ENCODE data around the gene ITPKB.

ITPKB gene

GRCh38 chr1:226637147-226637935 lies 101.7 kb downstream of the ITPKB start:
- Histone ChIP-seq H2BK15ac (ENCODE audit: low read length) (peak overlapping the region; percentile 70), H2BK5ac (ENCODE audit: low read length) (peak overlapping the region; percentile 11), H3K4me2 (ENCODE audit: insufficient read depth, low read length, poor library complexity, severe bottlenecking) (no peak overlapping the region), H3K23ac (ENCODE audit: low read depth, low read length, poor library complexity) (peak overlapping the region; percentile 5), H2AK5ac (ENCODE audit: low read depth, low read length) (no peak overlapping the region), H2BK12ac (ENCODE audit: low read length) (no peak overlapping the region), H3K9me3 (replicated peaks in 1 of 2; ENCODE audit: control insufficient read depth in 2 of 2, insufficient read depth in 1 of 2, low read depth in 1 of 2, low read length in 2 of 2) (no peaks in the 10 kb centered on the region), H2BK120ac (ENCODE audit: low read depth, low read length) (no peak overlapping the region), H3K18ac (ENCODE audit: low read length) (peak overlapping the region; percentile 53), H3K27me3 (ENCODE audit: control insufficient read depth in 3 of 3, insufficient read depth in 3 of 3, low read depth in 1 of 3, low read length in 3 of 3) (no peaks in the 10 kb centered on the region), H3K36me3 (replicated peaks in 1 of 2; ENCODE audit: control insufficient read depth in 2 of 2, insufficient read depth in 2 of 2, low read length in 2 of 2) (peaks cover 0 to 15% of the 10 kb centered on the region in 2 donors), H3K4me1 (ENCODE audit: control insufficient read depth in 2 of 2, insufficient read depth in 1 of 2, low read depth in 1 of 2, low read length in 2 of 2) (peaks cover 9 to 10% of the 10 kb centered on the region in 2 donors), H4K8ac (ENCODE audit: low read depth, low read length) (no peak overlapping the region), H3K4me3 (ENCODE audit: low read length in 2 of 2) (no peak overlapping the region), H3K79me1 (ENCODE audit: low read depth, low read length) (peaks cover 1% of the 10 kb centered on the region), H3K27ac (replicated peaks; ENCODE audit: low read length) (no peak overlapping the region), H3K14ac (ENCODE audit: low read length) (no peak overlapping the region), H3K9ac (ENCODE audit: low read depth, low read length, poor library complexity) (no peak overlapping the region), H4K91ac (ENCODE audit: low read depth, low read length, poor library complexity) (no peak overlapping the region), H2AFZ (ENCODE audit: low read length) (no peak overlapping the region), H3K4ac (ENCODE audit: low read length) (no peak overlapping the region)
- no CpG with 5 or more reads among the region's 29 CpGs for WGBS, 2 donors (ENCODE audit: extremely low coverage in 2 of 2, insufficient read length in 2 of 2, insufficient replicate concordance in 1 of 2)
- no peak for DNase-seq (ENCODE audit: low spot score)

DNA sequence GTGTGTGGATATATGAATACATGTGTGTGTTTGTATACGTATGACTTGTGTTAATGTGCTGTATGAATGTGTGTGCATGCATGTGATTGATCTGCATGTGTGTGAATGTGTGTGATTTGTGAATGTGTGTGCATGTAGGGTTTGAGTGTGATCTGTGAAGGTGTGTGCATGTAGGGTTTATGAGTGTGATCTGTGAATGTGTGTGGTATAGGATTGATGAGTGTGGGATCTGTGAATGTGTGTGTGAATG lies 102.3 kb downstream of the ITPKB start:
- no peak overlapping the region for H3K14ac ChIP-seq (ENCODE audit: low read length)
- H3K27me3 ChIP-seq (ENCODE audit: control insufficient read depth in 3 of 3, insufficient read depth in 3 of 3, low read depth in 1 of 3, low read length in 3 of 3): no peaks in the 10 kb centered on the region
- no peak overlapping the region for H3K18ac ChIP-seq (ENCODE audit: low read length)
- no peak overlapping the region for H3K4me2 ChIP-seq (ENCODE audit: insufficient read depth, low read length, poor library complexity, severe bottlenecking)
- no peak for DNase-seq (ENCODE audit: low spot score)
- H3K9ac ChIP-seq (ENCODE audit: low read depth, low read length, poor library complexity): no peak overlapping the region
- H3K9me3 ChIP-seq (replicated peaks in 1 of 2; ENCODE audit: control insufficient read depth in 2 of 2, insufficient read depth in 1 of 2, low read depth in 1 of 2, low read length in 2 of 2): no peaks in the 10 kb centered on the region
- no peak overlapping the region for H3K4ac ChIP-seq (ENCODE audit: low read length)
- H2BK12ac ChIP-seq (ENCODE audit: low read length): no peak overlapping the region
- H3K4me3 ChIP-seq (ENCODE audit: low read length in 2 of 2): no peak overlapping the region
- no peak overlapping the region for H3K27ac ChIP-seq (replicated peaks; ENCODE audit: low read length)
- WGBS, 2 donors (ENCODE audit: extremely low coverage in 2 of 2, insufficient read length in 2 of 2, insufficient replicate concordance in 1 of 2): no CpG with 5 or more reads among the region's 1 CpG
- no peak overlapping the region for H2BK5ac ChIP-seq (ENCODE audit: low read length)
- H3K4me1 ChIP-seq (ENCODE audit: control insufficient read depth in 2 of 2, insufficient read depth in 1 of 2, low read depth in 1 of 2, low read length in 2 of 2): peaks cover 9 to 11% of the 10 kb centered on the region in 2 donors
- H2AK5ac ChIP-seq (ENCODE audit: low read depth, low read length): no peak overlapping the region
- H4K8ac ChIP-seq (ENCODE audit: low read depth, low read length): no peak overlapping the region
- H3K79me1 ChIP-seq (ENCODE audit: low read depth, low read length): peaks cover 1% of the 10 kb centered on the region
- peaks cover 0 to 15% of the 10 kb centered on the region in 2 donors for H3K36me3 ChIP-seq (replicated peaks in 1 of 2; ENCODE audit: control insufficient read depth in 2 of 2, insufficient read depth in 2 of 2, low read length in 2 of 2)
- H4K91ac ChIP-seq (ENCODE audit: low read depth, low read length, poor library complexity): no peak overlapping the region
- H3K23ac ChIP-seq (ENCODE audit: low read depth, low read length, poor library complexity): no peak overlapping the region
- no peak overlapping the region for H2AFZ ChIP-seq (ENCODE audit: low read length)
- no peak overlapping the region for H2BK15ac ChIP-seq (ENCODE audit: low read length)
- H2BK120ac ChIP-seq (ENCODE audit: low read depth, low read length): no peak overlapping the region

- Histone ChIP-seq H2AK5ac (ENCODE audit: low read depth, low read length) (no peak overlapping the region), H3K4me3 (ENCODE audit: low read length in 2 of 2) (no peak overlapping the region), H3K36me3 (replicated peaks in 1 of 2; ENCODE audit: control insufficient read depth in 2 of 2, insufficient read depth in 2 of 2, low read length in 2 of 2) (peaks cover 0 to 13% of the 10 kb centered on the region in 2 donors), H3K9me3 (replicated peaks in 1 of 2; ENCODE audit: control insufficient read depth in 2 of 2, insufficient read depth in 1 of 2, low read depth in 1 of 2, low read length in 2 of 2) (no peaks in the 10 kb centered on the region), H3K23ac (ENCODE audit: low read depth, low read length, poor library complexity) (peak overlapping the region; percentile 23), H4K91ac (ENCODE audit: low read depth, low read length, poor library complexity) (no peak overlapping the region), H2BK15ac (ENCODE audit: low read length) (peak overlapping the region; percentile 41), H2BK120ac (ENCODE audit: low read depth, low read length) (no peak overlapping the region), H3K14ac (ENCODE audit: low read length) (no peak overlapping the region), H3K4me1 (ENCODE audit: control insufficient read depth in 2 of 2, insufficient read depth in 1 of 2, low read depth in 1 of 2, low read length in 2 of 2) (peaks cover 4 to 6% of the 10 kb centered on the region in 2 donors), H3K27me3 (ENCODE audit: control insufficient read depth in 3 of 3, insufficient read depth in 3 of 3, low read depth in 1 of 3, low read length in 3 of 3) (no peaks in the 10 kb centered on the region), H3K4me2 (ENCODE audit: insufficient read depth, low read length, poor library complexity, severe bottlenecking) (no peak overlapping the region), H3K4ac (ENCODE audit: low read length) (no peak overlapping the region), H4K8ac (ENCODE audit: low read depth, low read length) (no peak overlapping the region), H2AFZ (ENCODE audit: low read length) (no peak overlapping the region), H2BK12ac (ENCODE audit: low read length) (no peak overlapping the region), H3K79me1 (ENCODE audit: low read depth, low read length) (peaks cover 1% of the 10 kb centered on the region), H3K18ac (ENCODE audit: low read length) (peak overlapping the region; percentile 27), H2BK5ac (ENCODE audit: low read length) (no peak overlapping the region), H3K27ac (replicated peaks; ENCODE audit: low read length) (no peak overlapping the region), H3K9ac (ENCODE audit: low read depth, low read length, poor library complexity) (no peak overlapping the region)
- DNase-seq (ENCODE audit: low spot score): no peak
- WGBS, 2 donors (ENCODE audit: extremely low coverage in 2 of 2, insufficient read length in 2 of 2, insufficient replicate concordance in 1 of 2): no CpG with 5 or more reads among the region's 11 CpGs
Measured at GRCh38 chr1:226635456-226635941, 103.6 kb downstream of the ITPKB start.

- DNase-seq (ENCODE audit: low spot score): no peak
- no peak overlapping the region for H2AFZ ChIP-seq (ENCODE audit: low read length)
- H2AK5ac ChIP-seq (ENCODE audit: low read depth, low read length): peak overlapping the region; percentile 0
- peak overlapping the region; percentile 1 for H3K9ac ChIP-seq (ENCODE audit: low read depth, low read length, poor library complexity)
- no peak overlapping the region for H4K8ac ChIP-seq (ENCODE audit: low read depth, low read length)
- H3K9me3 ChIP-seq (replicated peaks in 1 of 2; ENCODE audit: control insufficient read depth in 2 of 2, insufficient read depth in 1 of 2, low read depth in 1 of 2, low read length in 2 of 2): no peaks in the 10 kb centered on the region
- no peak overlapping the region for H4K91ac ChIP-seq (ENCODE audit: low read depth, low read length, poor library complexity)
- H2BK12ac ChIP-seq (ENCODE audit: low read length): peak overlapping the region; percentile 69
- H3K4me3 ChIP-seq (ENCODE audit: low read length in 2 of 2): no peak overlapping the region
- no peak overlapping the region for H3K27ac ChIP-seq (replicated peaks; ENCODE audit: low read length)
- WGBS, 2 donors (ENCODE audit: extremely low coverage in 2 of 2, insufficient read length in 2 of 2, insufficient replicate concordance in 1 of 2): no CpG with 5 or more reads among the region's 22 CpGs
- no peak overlapping the region for H2BK5ac ChIP-seq (ENCODE audit: low read length)
- H3K4me1 ChIP-seq (ENCODE audit: control insufficient read depth in 2 of 2, insufficient read depth in 1 of 2, low read depth in 1 of 2, low read length in 2 of 2): peaks cover 0 to 5% of the 10 kb centered on the region in 2 donors
- no peak overlapping the region for H2BK120ac ChIP-seq (ENCODE audit: low read depth, low read length)
- no peak overlapping the region for H3K14ac ChIP-seq (ENCODE audit: low read length)
- H2BK15ac ChIP-seq (ENCODE audit: low read length): peak overlapping the region; percentile 19
- H3K4me2 ChIP-seq (ENCODE audit: insufficient read depth, low read length, poor library complexity, severe bottlenecking): no peak overlapping the region
- peaks cover 1% of the 10 kb centered on the region for H3K79me1 ChIP-seq (ENCODE audit: low read depth, low read length)
- peak overlapping the region; percentile 49 for H3K18ac ChIP-seq (ENCODE audit: low read length)
- H3K36me3 ChIP-seq (replicated peaks in 1 of 2; ENCODE audit: control insufficient read depth in 2 of 2, insufficient read depth in 2 of 2, low read length in 2 of 2): peaks cover 0 to 10% of the 10 kb centered on the region in 2 donors
- H3K4ac ChIP-seq (ENCODE audit: low read length): no peak overlapping the region
- no peak overlapping the region for H3K23ac ChIP-seq (ENCODE audit: low read depth, low read length, poor library complexity)
- no peaks in the 10 kb centered on the region for H3K27me3 ChIP-seq (ENCODE audit: control insufficient read depth in 3 of 3, insufficient read depth in 3 of 3, low read depth in 1 of 3, low read length in 3 of 3)
Measured at GRCh38 chr1:226634611-226635246, 104.4 kb downstream of the ITPKB start.
